OCI-LY1 (cell line): ENCODE measurements around the gene RAD50.

Source experiments
- CTCF ChIP-seq: fragments of 200-600 bp; sonication (generic), shearing (Covaris generic); IDR thresholded peaks from 2 replicates; pipeline ENCODE4 v1.5.1; 2017; ENCODE audit warnings: mild to moderate bottlenecking, antibody characterized with exemption, low read length, moderate library complexity, mixed read lengths
- EZH2 ChIP-seq: fragments of 200-600 bp; sonication (generic), shearing (Covaris generic); IDR thresholded peaks from 2 replicates; pipeline ENCODE4 v1.8.0; 2017; ENCODE audit warnings: borderline replicate concordance, mixed run types, mild to moderate bottlenecking, antibody characterized with exemption, low read length, moderate library complexity, mixed read lengths

- no peak for TF ChIP-seq EZH2
- TF ChIP-seq CTCF = no peak
Observed at GRCh38 chr5:132656774-132657355, 100.1 kb downstream of the RAD50 start.
